Activated CD4-positive, alpha-beta T cell treated with anti-CD3 and anti-CD28 coated beads, Interleukin-2, amount 50 U/mL, for 16 hours (primary cell): ENCODE data around the gene PHLDA1.
"Not testable (repeated sequence)": the region's sequence is repeated elsewhere in the genome, so short reads cannot be mapped to it uniquely, and the experiment has no call there.

Experiments
- DNase-seq: peaks from one replicate; pipeline ENCODE4 v3.0.0-alpha.2; 2020

Gene PHLDA1

DNA sequence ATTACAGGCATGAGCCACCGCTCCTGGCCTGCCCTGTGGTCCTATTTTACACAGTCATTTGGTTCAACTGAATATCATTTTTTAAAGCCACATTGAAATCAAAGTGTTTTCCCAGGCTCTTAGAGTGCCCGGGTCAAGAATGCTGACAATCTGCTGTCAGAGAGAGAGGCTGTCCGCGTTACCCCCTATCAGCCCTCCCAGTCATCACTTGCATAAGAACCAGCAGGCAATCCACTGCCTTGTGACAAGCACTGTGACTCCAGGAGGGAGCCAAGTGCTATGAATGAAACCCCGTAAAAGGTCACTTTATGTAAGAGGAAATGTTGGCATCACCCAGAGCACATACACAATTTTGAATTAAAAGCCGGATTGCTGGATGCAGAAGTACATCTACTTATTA is 13.5 kb downstream of the PHLDA1 start:
- no peak for DNase-seq

DNA sequence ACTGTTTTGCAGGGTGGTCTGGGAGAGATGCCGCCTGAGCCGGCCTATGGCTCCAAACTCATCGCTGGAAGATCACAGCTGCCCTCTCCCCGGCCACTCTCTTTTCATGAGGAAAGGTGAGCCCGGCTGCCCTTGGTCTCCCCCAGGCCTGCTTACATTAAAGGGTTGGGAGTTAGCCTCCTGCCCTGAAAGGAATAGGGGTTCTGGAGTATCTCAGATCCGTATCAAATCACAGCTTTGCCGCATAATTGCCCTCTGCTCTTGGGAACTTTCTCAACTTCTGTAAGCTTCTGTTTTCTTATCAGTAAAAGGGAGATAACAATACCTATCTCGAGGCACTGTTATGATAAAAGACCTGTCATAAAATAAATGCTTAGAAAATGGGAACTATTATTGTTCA is 17.6 kb downstream of the PHLDA1 start:
- no peak for DNase-seq

DNA sequence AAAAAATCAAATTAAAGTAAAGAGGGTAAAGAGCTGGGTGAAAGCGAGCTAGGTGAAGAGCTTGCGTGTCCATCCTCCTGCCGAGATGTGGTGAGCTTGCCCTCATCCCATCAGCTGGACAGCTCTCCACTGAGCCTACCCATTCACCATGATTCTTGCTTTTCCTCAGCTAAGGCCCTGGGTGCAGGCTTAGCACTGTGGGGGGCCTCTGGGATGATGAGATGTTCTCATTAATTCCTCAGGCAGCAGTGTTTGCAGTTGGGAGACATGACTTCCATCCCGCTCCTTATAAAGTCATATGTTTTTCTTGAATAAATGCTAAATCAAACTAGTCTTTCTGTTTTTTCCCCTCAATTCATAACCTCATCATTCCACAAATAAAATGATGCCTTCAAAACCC is 18.0 kb downstream of the PHLDA1 start:
- DNase-seq = no peak

DNA sequence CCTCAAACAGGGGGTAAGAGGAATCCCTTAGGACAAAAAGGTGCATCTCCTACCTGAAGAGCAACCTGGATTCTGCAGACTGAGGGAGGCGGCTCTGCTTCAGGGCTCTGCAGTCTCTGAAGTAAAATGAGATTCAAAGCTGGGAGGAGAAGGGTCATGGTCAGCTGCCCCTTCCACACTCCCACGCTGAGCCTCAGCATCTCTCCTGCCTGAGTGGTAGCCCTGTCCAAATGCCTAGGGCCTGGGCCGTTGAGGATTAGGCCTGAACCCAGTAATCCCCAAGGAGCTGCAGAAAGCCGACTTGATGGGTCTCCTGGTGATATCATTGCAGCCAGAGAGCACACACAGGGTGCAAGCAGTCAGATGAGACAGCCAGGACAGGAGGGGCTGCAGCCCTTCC is 18.9 kb downstream of the PHLDA1 start:
- DNase-seq = no peak

DNA sequence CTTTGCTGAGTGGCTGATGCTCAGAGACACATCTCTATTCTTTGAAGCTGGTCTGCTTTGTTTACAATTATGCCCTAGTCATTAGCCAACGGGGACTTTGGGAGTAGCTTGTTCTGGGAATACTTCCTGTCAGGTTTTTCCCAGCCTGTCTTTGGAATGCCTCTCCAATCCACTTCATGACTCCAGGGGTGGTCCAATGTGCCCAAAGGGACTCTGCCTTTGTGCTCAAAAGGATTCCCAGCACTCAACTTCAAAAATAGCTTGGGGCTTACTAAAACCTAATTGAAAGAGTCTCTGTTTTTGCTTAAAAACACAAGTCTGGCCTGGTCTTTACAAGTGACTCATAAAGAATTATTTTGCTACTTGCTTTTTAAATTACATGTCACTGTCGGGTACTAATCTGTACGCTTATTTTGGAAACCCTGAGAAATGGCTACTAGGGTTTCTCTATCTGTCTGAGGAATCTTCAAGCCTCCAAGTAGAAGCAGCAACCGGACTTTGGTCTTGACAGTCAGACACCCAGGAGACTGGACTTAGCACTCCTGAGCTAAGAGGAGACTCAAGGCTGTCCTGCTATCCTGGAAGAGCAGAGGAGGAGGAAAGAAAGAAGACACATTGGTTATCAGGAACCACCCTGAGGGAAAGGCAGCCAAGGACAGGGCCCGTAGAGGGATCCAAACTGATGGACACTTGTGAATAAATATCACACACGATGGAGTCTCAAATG is 20.7 kb downstream of the PHLDA1 start:
- DNase-seq = no peak

DNA sequence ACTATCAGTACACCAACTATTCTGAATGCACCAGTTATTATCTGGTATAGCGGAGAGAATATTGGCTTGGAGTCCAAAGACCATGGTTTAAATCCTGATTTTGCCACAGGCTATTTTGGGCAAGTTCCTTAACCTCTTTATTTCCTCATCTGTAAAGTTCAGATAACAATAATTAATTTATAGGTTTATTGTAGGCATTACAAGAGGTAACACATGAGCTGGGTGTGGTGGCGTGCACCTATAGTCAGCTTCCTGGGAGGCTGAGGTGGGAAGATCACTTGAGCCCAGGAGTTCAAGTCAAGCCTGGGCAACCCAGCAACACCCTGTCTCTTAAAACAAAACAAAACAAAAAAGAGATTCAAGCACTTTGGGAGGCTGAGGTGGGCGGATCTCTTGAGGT is 23.1 kb downstream of the PHLDA1 start:
- no peak for DNase-seq

DNA sequence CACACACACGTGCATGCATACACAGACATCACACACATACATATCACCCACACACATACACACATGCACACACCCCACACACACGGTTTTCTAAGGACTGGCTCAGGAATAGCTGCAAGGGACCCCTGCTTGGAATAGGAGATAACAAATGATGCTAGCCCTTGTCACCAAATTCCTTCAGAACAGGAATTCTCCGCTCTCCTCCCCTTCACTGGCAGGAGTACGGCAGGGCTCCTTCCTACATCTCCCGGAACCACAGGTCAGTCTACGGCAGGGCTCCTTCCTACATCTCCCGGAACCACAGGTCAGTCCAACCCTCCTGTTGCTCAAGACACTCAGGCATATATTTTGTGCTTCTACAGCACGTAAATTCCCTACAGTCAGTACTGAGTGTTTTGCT is 23.9 kb downstream of the PHLDA1 start:
- DNase-seq = no peak

DNA sequence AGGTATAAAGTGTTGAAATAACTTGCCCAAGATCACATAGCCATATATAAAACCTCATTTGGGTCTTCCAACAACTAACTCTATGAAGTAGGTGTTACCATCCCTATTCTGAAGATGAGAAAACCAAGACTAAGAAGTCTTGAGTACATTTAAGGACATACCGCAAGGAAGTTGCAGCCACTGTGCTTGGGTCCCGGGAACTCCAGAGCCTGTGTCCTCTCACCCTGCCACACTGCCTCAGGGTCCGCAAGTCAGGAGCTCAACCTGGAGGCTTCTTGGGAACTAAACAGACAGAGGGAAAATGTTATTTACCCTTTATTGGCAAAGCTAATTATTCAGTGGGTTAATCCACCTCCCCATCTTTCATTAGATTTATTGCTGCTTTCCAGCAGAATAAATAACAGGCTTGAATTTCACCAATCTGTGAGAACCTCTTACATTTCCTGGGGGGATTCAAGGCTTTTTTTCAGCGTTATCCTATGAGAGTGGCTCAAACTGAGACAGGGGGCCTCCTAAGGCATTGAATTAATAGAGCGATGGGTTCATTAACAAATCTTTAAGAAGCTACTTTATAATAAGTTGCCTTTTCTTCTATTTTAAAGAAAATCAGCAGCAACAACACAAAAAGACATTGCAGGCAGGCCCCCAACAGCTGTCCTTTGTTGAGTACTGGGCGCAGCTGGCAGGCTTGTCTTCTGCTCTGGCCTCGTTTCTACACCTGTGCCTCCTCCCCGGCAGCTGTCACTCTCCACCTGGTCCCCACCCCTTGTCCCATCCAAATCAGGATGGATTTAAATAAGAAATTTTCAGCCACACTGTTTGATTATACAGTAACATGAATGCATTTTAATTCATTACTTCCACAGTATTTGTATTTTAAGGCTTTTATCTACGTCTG is 25.3 kb downstream of the PHLDA1 start:
- no peak for DNase-seq

DNA sequence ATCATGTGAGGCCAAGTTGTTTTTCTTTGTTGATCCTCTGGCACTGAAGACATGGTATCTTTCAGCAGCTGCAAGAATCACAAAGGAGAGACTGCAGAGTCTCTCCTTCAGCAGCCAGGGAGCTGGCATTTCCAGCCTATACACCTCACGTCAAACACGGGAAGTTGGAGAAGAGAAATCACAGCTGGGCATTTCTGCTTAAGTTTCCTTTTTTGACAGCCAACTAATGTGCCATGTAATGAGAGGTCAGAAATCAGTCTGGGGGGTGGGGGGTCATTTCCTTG is 28.3 kb downstream of the PHLDA1 start:
- no peak for DNase-seq

DNA sequence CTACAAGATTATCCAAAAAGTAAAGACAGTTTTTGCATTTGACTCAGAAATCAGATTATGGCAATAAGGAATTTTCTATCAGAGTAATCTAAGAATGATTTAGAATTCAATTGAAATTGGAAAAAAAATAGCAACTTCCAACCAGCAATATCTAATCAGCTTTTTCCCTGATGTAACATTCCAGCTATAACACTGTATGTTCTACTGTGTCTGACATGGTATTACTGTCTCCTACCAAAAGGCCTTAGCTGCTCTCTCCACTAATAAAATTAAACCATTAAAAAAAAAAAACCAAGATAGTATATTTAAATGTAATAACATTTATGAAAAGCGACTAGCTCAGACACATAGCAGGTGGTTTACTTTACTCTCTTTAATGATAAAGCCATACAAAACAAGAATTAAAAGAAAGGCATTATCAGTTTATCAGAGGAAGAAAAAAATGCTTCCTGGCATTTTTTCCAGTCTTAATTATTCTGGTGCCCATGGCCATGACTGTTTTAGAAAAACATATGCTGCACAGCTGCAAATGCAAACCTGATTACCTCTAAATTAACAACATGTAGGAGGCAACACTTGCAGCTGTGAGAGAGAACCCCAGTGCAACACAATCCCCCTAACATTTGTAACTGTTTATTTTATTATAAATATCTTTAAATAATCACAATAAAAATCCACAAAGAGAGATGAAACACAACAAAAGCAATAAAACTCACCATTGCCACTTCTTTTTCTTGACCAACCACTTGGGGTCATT is 28.8 kb downstream of the PHLDA1 start:
- DNase-seq = no peak

DNA sequence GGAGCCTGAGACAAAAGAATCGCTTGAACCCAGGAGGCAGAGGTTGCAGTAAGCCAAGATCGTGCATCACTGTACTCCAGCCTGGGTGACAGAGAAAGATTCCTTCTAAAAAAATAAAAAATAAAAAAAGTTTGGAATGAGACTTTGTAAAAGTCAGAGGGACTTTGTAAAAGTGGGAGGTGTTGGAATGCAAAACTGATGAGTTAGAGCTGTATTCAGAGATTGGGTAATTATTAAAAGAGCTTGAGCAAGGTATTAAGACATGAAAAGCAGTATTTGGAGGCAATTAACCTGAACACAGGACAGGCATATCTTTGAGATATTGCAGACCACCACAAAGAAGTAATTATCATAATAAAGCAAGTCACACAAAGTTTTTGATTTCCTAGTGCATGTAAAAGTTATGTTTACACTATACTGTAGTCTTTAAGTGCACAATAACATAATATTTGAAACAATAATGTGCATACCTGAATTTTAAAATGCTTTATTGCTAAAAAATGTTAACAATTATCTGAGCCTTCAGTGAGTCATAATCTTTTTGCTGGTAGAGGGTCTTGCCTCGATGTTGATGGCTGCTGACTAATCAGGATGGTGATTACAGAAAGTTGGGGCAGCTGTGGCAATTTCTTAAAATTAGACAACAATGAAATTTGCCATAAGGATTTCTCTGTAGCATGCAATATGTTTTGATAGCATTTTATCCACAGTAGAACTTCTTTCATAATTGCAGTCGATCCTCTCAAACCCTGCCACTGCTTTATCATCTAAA is 33.1 kb downstream of the PHLDA1 start:
- DNase-seq = no peak

DNA sequence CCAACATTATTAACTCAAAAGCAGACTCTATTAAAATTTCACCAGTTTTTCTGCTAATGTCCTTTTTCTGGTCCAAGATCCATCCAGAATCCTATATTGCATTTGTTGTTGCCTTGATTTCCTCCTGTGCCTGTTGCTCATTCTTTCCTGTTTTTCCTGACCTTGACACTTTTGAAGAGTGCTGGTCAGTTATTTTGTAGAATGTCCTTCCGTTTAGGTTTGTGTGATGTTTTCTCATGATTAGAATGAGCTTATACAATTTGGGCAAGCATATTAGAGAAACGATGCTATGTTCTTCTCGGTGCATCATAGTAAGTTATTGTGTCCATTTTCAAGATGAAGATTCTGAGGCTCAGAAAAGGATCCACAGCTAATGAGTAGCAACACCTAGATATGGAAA is 33.9 kb downstream of the PHLDA1 start:
- no peak for DNase-seq

DNA sequence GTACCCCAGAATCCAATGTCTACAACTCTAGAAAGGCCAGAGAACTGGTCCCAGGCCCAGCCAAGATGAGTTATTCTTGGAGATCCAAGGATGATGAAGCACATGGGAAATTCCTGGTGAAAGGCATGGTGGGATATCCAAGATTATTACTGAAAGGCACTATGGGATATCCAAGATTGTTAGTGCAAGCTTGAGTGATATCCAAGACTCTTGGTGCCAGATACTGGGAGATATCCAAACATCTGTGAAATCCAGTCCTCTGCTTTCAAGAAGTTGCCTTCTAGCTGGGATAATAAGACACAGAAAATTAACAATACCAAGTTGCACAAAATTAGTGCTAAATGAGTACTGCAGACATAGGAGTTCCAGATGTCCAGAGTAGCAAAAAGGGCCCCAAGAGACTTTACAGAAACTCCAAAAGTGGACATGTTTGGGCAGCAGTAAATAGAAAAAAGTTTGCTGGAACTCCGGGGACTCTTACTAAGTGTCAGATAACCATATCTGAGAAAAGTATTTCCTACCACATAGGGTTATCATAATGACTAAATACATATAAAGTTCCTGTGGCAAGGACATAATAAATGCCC is 34.6 kb downstream of the PHLDA1 start:
- DNase-seq = no peak

DNA sequence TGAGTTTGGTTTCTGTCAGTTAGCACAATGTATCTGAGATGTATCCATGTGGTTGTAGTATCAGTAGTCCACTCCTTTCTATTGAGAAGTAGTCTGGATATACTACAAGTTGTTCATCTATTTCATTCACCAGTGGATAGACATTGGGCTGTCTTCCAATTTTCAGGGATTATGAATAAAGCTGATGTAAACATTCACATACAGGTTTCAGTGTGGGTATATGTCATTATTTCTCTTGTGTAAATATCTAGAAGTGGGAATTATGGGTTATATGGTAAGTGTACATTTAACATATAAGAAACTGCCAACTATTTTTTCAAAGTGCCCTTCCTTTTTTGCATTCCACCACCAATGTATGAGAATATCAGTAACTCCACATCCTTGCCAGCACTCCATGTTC is 35.9 kb downstream of the PHLDA1 start:
- DNase-seq = no peak

DNA sequence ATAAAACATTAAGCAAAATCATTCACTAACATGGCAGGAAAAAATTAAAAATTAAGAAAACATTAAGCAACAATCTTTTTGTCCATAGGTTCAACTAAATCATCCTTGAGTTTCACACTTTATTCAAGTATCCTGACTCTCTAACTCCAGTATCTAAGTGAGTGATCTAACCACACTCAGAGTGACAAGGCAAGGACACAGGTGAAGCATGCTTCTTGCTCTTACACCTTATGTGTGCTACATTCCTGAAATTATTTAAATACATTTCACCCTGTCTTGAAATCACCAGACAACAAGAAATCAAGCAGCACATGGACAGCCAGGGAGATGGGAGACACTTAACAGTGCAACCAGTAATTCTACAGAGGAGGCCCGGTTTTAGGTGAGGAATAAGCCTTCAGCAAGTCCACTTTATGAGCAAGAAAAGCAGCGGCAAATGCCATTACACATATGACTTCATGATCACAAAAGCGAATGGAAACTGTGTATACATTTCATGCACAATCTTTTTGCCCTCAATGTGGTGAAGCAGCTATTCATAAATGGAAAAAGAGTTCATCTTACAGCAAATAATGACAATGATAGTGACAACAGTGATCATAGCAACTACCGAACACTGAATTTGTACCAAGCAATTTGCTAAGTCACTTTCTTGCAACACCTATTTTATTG is 37.4 kb downstream of the PHLDA1 start:
- peak; percentile 58 for DNase-seq

DNA sequence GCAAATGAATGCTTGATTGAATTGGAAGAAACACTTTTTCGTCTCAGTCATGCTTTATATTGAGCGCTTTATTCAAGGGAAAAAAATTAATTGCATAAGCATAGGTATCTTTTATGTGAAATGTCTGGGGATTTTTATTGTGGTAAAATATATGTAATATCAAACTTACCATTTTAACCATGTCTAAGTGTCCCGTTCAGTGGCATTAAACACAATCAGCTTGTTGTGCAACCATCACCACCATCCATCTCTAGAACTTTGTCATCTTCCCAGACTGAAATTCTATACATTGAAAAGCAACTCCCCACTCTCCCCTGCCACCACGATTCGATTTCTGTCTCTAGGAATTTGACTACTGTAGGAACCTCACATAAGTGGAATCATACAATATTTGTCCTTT is 39.8 kb downstream of the PHLDA1 start:
- DNase-seq = no peak

DNA sequence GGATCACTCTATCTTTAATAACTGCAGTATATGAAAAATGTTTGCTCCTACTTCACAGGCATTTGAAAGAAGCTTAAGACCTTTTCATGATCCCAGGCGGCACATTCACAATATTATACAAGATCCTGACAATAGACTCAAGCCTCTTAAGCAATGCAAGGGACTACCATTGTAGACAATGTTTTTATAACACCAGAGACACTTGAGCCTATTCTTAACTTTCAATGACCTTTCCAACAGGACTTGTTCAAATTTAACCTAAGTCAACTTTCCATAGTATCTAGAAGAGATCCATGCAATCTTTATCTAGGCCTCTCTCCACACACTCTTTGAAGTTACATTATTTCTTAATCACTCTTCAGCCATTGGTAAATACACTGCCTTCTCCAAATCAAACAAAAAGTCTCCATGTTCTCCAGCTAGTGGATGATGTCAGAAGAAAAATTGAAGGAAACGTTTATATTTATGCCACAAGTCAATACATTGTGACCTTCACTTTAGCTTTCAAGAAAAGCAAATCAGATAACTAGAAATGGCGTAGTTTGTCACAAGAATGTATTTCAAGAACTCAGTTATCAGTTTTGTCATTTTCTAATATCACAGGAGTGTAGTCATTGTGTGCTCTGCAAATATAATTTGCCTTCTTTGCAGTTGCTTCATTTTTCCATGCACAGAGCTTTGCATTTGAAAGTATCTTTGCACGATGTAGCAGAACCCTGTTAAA is 41.2 kb downstream of the PHLDA1 start:
- no peak for DNase-seq

DNA sequence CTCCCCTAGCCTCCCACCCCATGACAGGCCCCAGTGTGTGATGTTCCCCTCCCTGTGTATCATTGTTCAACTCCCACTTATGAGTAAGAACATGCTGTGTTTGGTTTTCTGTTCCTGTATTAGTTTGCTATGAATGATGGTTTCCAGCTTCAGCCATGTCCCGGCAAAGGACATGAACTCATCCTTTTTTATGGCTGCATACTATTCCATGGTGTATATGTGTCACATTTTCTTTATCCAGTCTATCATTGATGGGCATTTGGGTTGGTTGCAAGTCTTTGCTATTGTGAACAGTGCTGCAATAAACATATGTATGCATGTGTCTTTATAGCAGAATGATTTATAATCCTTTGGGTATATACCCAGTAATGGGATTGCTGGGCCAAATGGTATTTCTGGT is 43.9 kb downstream of the PHLDA1 start:
- not testable (repeated sequence) for DNase-seq

DNA sequence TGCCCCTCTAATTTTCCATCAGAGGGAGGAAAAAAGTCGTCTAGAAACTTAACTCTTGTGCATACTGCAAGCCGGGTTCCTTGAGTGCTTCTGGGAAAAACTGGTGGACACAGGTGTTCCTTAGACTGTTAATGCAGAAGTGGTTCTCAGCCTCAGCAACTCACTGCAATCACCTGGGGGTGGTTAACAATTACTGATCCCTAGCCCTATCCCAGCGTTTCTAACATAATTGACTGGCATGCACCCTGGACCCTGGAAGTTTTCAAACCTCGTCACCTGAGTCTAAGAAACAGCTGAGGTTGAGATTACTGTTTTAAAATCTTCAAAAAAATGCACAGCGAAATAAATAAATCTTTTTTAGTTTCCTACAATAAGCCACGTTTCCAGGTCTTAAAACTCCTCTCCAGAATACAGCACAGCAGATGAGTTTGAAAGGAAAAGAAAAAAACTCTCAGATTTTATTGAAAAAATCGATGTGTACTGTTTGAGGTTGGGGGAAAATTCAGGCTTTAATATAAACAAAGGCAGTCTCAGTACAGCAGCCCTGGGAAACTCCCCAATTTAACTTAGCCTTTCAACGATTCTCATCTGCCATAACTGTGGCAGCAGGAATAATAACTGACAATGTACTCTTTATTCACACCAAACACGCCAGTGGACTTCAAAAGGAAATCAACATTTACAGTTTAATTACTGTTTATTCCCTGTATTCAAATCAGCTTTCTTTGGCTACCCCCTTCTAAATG is 45.4 kb downstream of the PHLDA1 start:
- DNase-seq = no peak

DNA sequence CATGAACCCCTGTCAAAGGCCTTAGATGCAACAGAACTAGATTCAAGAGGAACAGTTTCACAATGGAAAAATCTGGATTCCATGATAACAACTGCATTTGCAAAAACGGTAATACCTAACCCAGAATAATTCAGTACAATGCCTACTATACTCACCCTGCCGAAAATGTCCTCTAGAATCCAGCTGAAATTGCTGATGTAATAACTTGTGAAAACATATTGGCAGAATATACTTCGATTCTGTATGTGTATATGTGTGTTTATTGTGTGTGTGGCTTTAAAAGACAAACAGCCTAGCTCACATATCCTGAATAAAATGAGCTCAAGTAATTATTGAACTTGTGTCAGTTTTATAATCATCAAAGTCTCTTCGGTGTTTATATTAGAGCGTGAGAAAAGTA is 46.0 kb downstream of the PHLDA1 start:
- DNase-seq = no peak
